ENCODE measurements around the gene PLIN4.

The PLIN4 gene

DNA sequence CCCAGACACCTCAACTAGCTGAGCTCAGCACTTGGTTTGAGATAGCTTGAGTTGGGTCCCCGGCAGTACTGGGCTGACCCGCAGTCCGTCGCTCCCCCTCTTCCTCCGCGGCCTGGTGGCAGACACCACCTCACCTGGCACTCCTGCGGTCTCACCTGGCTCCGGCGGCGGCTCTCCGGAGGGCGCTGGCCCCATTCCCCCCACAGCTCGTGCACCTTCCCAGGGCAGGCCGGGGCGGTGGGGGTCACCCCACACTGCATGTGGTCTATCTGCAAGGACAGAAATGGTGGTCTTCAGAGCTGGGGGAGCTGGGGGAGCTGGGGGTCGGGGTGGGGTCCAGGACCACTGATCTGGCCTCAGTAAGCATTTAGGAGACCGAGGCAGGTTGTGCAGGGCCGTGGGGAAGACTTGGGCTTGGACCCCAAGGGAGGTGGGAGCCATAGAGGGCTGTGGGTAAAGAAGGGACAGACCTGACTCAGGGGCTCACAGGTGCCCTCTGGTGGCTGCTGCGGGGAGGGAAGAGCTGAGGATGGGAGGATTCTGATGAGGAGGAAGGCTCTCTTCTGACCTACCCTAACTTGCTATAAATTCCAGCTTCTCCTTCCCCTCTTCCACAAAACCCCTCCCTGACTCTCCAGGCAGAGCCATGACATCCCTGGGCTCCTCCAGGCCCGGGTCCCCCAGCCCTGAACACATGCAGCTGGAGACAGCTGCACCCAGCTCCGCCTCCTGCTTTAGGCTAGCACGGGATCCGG is 6.7 kb upstream of the PLIN4 start:
- no peak for FAIRE-seq

DNA sequence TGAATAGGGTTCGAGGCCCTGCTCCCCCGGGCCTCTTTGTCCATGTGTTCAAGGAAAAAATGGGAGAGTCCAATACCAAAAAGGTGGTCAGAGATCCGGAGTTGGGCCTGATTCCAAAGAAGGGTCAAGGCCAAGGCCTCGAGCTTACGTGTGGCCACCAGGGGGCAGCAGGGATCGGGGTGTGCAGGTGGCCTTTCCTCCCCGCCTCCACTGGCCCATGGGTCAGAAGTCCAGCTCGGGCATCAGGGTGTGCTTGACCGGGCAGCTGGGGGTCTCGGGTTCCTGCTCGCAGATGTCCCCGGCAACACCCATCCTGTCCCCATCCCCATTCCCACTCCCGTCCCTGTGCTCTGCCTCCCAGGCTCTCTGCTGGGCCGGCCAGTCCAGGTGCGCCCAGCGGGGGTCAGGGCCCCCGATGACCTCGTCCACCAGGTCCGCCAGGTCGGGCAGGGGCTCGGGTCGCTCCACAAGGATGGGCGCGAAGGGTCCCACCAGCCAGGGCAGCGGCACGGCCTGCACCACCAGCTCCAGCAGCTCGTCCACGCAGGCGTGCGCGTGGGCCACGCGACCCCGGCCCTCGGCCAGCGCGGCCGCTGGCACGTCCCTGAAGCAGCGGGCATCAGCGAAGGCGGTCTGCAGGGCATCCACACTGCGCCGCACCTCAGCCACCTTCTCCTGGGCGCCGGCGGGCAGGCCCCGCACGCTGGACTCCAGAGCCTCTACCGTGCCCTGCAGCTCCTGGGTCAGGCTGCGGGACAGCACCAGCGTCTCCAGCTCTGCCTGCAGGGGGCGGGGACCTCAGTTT is 5.2 kb upstream of the PLIN4 start:
- no peak for FAIRE-seq

DNA sequence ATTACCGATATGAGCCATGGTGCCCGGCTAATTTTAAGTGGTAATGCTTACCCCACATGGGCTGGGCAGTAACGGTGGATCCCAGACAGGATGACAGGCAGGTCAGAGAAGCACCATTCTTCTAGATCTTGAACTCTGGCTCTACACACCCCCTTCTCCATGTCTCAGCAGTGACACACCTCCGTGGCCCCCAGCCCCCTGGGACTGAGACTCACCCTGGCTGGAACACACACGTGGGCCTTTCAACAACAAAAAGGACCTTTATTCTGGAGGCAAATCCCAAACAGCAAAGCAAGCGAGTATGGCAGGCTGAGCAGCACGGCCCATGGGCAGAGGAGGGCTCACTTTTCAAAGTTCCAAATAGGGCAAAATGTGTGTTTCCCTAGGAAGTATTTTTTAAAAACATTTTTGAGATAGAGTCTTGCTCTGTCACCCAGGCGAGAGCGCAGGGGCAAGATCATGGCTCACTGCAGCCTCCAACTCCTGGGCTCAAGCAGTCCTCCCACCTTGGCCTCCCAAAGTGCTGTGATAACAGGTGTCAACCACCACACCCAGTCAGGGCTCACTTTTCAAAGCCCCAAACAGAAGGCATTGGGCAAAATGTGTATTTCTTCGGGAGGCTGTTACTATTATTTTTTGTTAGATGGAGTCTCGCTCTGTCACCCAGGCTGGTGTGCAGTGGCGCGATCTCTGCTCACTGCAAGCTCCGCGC is 4.2 kb upstream of the PLIN4 start:
- no peak for FAIRE-seq

DNA sequence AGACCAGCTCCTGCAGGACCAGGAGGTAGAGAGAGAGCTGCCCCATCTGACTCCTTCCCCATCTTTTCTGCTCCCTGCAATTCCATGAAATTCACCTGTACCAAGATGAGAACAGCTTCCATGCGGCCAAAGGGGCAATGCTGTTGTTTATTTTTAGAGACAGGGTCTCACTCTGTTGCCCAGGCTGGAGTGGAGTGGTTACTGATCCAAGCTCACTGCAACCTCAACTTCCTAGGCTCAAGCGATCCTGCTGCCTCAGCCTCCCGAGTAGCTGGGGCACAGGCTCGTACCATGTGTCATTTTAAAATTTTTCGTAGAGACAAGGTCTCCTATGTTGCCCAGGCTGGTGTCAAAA is 3.6 kb upstream of the PLIN4 start:
- no peak for FAIRE-seq

DNA sequence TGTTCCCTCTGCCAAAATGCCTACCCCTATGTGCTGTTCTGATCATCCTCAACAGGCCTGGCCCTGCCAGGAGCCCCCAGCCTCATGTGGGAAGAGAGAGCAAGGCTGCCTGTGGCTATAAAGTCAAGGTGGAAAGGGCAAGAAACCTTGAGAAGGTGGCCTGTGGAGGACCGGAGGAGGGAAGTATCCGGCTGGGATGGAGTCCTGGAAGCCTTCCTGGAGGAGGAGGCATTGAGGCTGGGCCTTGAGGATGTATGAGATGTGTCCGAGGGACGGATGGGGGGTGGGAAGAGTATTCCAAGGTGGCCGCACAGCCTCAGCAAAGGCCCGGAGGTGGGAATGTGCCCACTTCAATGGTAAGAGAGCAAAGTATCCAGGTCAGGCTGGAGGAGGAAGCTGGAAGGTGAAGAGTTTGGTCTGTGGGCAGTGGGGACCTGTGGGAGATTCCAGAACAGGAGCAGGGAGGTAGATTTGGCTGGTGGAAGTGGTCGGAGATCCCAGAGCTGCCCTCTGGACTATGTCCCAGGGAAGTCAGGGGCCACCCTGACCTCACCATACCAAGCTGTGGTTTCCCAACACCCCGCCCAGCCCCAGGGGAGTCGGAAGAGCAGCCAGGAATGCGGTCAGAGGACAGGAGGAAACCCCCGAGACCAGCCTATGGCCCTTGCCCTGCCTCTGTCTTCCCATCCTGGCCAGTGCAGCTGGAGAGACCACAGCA is 3.0 kb upstream of the PLIN4 start:
- no peak for FAIRE-seq

DNA sequence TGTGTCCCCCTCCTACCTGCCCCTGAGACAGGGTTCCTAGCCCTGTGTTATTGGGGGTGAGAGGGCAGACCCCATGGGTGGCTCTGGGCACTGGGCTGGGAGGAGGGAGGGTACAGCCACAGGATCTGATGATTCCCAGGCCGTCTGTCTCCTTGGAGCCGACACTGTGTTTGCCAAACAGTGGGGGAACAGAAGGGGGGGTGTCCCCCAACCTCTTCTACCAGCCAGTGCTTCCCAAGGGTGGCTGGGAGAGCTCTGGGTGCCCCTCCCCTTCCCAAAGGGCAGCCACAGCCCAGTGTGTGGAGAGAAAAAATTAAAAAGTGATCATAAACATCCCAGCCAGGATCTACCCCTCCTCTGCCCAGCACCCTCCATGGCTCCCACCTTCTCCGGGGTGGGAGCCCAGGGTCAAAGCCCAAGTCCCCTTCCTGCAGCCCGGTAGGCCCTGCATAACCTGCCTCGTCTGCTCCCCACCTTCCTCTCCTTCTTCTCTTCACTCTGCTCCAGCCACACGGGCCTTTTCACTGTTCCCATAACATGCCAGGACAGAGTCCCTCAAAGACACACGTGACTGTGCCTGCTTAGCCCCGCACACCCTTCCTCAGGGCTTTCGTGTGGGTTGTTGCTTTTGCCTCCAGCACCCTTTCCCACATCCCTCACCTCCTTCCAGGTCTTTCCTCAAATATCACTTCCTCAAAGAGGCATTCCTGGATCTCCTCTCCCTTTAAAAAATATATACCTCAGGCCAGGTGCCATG is 1.4 kb upstream of the PLIN4 start:
- FAIRE-seq: no peak

DNA sequence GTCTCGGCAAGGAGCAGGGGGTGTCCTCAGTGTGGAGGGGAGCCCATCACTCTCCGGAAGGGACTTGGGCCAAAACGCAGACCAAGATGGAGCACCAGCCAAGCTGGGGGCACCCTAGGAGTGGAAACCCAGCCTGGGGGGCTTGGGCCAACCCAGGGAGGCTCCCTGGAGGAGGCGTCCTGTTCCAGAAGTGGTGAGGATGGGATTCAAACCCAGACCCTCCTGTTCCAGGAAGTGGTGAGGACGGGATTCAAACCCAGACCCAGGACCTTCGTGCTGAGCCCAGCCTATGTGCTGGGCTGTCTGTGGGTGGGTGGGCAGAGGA is 848 bp upstream of the PLIN4 start:
- FAIRE-seq: no peak

DNA sequence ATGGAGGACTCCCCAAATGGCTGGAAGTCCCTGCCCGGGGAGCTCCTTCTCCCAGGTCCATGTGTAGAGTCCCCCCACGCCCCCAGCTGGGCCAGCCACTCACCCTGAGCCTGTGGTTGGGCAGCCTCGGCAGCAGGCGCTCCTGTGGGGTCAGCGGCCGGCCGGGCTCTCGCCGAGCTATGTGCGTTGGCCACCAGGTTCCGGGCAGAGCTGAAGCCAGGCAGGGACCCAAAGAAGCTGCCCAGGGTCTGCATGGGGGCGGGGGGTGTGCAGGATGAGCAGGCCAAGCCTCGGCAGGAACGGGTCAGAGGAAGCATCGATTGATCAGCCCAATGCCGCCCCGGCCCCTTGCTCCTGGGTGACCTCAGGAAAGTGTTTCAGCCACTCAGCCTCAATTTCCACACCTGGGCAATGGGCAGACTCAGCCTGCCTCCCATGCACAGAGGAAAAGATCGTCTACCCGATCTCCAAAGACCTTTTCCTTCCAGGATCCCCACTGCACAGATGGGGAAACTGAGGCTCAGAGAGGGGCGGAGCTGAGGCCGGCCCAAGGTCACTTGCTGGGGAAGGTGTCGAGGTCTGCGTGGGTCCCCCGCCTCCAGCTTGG is 732 bp downstream of the PLIN4 start:
- no peak for FAIRE-seq

DNA sequence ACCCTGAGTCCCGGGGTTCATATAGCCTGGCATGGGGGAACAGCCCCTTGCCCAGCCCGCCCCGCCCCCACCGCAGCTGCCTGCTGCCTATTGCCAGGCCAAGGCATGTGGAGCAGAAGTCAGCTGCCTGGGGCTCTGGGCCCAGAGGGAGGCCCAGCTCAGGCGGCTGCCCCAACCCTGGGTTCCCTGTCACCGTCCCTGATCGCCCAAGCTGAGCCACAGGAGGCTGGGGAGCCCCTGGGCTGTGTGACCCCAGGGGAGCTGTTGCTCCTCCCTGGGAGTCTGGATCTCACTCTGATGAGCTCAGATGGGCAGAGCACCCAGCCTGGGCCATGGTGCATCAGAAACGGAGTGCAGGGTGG is 1.4 kb downstream of the PLIN4 start:
- FAIRE-seq: no peak

DNA sequence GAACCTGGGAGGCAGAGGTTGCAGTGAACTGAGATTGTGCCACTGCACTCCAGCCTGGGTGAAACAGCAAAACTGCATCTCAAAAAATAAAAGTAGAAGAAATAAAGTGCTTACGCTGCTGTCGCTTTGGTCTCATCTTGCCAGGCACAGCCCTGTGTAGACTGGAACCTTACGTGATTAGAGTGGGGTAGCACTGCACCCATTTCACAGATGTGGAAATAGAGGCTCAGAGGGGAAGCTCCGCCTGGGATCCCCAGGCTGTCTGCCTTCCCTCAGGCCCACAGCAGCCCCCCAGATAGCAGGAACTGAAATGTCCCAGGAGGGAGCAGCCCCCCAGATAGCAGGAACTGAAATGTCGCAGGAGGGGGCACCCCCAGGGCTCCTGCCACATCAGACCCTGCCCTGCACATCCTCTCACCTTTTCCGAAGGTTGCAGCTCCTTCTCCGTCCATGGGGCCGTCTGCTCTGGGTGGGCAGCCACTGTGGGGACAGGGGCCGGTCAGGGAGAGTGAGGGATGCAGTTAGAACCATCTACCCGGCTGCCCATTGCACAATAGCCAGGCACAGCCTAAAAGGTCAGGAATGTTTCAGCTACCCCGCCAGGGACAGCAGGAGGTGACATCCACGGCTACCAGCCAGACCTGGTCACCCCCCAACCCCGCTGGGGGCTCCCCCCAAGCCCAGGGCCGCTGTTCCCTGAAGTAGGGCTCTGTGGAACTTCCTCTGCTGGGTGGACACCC is 1.9 kb downstream of the PLIN4 start:
- no peak for FAIRE-seq

DNA sequence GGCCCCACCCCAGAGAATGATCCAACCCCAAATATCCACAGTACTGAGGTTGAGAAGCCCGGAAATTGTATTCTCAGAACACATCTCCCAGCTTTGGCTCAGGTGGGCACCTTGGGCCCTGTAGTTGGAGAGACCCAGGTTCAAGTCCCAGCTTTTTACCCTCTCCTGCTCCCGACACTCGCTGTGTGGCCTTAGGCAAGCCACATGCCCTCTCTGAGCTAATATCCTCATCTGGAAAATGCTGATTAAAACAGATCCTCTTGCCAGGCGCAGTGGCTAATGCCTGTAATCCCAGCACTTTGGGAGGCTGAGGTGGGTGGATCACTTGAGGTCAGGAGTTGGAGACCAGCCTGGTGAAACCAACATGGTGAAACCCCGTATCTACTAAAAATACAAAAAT is 2.6 kb downstream of the PLIN4 start:
- FAIRE-seq: no peak

DNA sequence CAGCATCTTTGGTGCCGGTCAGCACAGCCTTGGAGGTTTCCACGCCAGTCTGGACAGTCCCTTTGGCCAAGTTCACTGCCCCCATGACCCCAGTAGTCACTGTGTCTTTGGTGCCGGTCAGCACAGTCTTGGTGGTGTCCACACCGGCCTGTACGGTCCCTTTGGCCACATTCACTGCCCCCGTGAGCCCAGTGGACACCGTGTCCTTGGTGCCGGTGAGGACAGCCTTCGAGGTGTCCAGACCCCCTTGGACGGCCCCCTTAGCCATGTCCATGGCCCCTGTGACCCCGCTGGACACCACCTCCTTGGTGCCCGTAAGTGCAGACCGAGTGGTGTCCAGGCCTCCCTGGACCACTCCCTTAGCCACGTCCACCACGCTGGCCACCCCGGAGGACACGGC is 5.0 kb downstream of the PLIN4 start:
- FAIRE-seq: no peak

DNA sequence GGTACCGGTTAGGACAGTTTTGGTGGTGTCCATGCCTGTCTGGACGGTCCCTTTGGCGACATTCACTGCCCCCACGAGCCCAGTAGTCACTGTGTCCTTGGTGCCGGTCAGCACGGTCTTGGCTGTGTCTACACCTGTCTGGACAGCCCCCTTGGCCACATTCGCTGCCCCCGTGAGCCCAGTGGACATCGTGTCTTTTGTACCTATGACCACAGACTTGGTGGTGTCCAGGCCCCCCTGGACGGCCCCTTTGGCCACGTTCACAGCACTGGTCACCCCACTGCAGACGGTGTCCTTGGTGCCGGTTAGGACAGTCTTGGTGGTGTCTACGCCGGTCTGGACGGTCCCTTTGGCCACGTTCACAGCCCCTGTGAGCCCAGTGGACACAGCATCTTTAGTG is 6.2 kb downstream of the PLIN4 start:
- no peak for FAIRE-seq

DNA sequence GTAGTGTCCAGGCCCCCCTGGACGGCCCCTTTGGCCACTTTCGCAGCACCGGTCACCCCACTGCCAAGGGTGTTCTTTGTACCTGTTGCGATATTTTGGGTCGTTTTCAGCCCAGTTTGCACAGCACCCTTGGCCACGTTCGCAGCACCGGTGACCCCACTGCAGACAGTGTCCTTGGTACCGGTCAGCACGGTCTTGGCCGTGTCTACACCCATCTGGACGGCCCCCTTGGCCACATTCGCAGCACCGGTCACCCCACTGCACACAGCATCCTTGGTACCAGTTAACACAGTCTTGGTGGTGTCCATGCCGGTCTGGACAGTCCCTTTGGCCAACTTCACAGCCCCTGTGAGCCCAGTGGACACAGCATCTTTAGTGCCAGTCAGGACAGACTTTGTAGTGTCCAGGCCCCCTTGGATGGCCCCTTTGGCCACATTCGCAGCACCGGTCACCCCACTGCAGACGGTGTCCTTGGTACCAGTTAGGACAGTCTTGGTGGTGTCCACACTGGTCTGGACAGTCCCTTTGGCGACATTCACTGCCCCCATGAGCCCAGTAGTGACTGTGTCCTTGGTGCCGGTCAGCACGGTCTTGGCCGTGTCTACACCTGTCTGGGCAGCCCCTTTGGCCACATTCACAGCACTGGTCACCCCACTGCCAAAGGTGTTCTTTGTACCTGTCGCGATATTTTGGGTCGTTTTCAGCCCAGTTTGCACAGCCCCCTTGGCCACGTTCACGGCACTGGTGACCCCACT is 6.8 kb downstream of the PLIN4 start:
- FAIRE-seq: no peak

DNA sequence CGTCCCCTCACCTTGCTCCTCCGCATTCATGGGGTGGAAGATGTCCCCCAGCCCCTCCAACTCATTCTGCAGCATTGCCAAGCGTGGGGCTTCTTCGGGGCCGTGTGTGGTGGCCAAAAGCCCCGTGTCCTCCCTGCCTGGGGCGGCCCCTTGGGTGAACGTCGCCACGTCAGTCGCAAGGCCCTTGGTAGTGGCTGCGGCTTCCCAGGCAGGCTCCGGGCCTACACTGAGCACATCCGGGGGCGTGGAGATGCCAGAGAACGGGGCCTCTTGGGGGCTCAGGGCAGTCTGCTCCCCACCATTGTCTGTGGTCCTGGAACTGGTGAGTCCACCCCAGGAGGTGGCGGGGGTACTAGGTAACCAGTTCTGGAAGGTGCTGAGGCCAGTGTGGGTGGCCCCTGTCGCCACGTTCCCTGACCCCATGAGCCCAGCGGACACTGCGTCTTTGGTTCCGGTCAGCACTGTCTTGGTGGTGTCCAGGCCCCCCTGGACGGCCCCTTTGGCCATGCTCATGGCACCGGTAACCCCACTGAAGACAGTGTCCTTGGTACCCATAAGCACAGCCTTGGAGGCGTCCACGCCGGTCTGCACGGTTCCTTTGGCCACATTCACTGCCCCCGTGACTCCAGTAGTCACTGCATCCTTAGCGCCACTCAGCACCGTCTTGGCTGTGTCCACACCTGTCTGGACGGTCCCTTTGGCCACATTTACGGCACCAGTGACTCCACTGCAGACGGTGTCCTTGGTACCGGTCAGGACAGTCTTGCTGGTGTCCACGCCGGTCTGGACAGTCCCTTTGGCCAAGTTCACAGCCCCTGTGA is 7.6 kb downstream of the PLIN4 start:
- FAIRE-seq: no peak

DNA sequence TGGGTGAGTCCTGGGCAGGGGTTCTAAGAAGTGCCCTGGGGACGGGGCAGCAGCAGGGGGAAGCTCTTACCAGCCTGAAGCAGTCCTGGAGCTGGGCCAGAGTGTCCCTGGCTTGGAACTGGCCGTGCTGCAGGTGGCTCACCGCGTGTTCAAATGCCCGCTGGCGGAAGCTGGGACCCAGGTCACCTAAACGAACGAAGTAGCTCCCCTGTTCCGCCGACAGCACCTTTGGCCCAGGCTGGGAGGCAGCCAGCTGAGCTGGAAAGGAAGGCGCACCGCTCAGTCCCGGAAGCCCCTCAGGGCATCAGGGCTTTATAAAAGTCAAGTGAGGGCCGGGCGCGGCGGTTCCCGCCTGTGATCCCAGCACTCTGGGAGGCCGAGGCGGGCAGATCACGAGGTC is 9.6 kb downstream of the PLIN4 start:
- no peak for FAIRE-seq

DNA sequence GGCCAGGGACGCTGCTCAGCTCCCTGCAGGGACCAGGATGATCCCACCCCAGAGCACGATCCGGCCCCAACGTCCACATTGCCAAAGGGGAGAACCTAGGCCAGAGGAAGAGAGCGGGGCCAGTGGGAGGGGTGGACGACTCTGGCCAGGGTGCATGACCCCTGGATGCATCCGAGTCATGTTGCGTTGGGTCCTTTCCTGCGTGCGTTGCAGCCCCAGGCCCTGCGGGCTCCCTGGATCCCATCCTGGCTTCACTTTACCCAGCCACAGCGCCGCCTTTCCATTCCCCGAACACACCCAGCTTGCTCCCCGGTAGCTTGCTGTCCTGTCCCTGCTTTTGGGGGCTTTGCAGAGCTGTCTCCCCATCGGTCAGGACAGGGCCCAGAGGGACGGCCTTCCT is 10.5 kb downstream of the PLIN4 start:
- no peak for FAIRE-seq

DNA sequence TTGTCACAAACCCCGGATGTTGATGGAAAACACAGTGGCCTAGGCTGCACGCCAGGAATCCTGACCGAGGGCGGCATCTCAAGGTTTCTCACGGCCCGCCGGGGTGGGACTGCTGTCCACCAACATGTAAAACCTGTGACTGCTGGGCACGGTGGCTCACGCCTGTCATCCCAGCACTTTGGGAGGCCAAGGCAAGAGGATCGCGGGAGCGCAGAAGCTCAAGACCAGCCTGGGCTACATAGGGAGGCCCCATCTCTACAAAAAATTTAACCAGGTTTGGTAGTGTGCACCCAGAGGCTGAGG is 11.2 kb downstream of the PLIN4 start:
- no peak for FAIRE-seq

DNA sequence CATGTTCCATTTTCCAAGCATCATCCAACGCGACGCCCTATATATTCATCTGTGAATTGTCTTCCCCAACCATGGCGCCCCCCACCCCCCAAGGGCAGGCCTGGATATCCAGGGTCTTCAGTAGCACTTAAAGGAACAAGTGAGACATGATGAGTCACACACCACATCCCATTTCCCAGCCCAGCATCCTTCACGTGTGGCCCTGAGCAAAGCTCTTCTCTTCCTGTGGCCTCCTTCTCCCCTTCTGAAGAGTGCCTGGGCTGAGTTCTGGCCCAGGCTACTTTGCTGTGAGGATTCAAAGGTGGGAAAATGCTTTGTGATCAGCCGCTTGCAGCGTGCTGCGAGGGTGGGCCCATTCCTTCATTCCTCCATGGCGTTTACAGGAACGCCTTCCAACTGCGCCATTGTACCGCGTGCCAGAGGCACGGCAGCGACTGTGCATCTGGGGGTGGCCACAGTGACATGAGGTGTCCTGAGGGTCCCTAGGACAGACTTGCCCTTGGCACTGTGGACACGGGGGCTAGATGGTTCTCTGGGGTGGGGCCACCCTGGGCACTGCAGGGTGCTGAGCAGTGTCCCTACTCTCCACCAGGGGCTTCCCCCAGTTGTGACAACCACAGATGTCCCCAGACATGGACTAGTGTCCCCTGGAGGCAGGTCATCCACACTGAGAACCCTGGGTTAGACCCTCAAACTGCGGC is 11.7 kb downstream of the PLIN4 start:
- no peak for FAIRE-seq

Data from colon (tissue), 2 donors.